Muscle layer of duodenum (tissue), 2 donors: Measurements from ENCODE around the gene PSMD5.

Experiments used
- H3K27ac ChIP-seq: one replicate; pipeline ENCODE4 v1.7.0; 2013; ENCODE audit warnings: mild to moderate bottlenecking, low read length
- H3K27me3 ChIP-seq: one replicate; pipeline ENCODE4 v1.7.0; 2013; ENCODE audit warnings: low read depth, mild to moderate bottlenecking, control low read depth, low read length
- H3K36me3 ChIP-seq, 2 donors: one replicate each; pipeline ENCODE4 v1.7.0; 2013; ENCODE audit warnings: low read length in 2 of 2, control low read depth in 1 of 2, mild to moderate bottlenecking in 1 of 2; ENCODE audit not compliant: insufficient read depth in 2 of 2, control insufficient read depth in 1 of 2
- H3K4me1 ChIP-seq, 2 donors: one replicate each; pipeline ENCODE4 v1.7.0; 2013; ENCODE audit warnings: low read length in 2 of 2, mild to moderate bottlenecking in 2 of 2, control low read depth in 1 of 2, moderate library complexity in 1 of 2; ENCODE audit not compliant: insufficient read depth in 2 of 2, control insufficient read depth in 1 of 2
- H3K4me3 ChIP-seq, 2 donors: one replicate each; pipeline ENCODE4 v1.7.0; 2013; ENCODE audit warnings: low read length in 2 of 2, low read depth in 1 of 2, mild to moderate bottlenecking in 1 of 2
- H3K9me3 ChIP-seq, 2 donors: one replicate each; pipeline ENCODE4 v1.7.0; 2013; ENCODE audit warnings: low read length in 2 of 2, control low read depth in 1 of 2, mild to moderate bottlenecking in 1 of 2; ENCODE audit not compliant: control insufficient read depth in 1 of 2
- donor health status: healthy.

The PSMD5 gene

DNA sequence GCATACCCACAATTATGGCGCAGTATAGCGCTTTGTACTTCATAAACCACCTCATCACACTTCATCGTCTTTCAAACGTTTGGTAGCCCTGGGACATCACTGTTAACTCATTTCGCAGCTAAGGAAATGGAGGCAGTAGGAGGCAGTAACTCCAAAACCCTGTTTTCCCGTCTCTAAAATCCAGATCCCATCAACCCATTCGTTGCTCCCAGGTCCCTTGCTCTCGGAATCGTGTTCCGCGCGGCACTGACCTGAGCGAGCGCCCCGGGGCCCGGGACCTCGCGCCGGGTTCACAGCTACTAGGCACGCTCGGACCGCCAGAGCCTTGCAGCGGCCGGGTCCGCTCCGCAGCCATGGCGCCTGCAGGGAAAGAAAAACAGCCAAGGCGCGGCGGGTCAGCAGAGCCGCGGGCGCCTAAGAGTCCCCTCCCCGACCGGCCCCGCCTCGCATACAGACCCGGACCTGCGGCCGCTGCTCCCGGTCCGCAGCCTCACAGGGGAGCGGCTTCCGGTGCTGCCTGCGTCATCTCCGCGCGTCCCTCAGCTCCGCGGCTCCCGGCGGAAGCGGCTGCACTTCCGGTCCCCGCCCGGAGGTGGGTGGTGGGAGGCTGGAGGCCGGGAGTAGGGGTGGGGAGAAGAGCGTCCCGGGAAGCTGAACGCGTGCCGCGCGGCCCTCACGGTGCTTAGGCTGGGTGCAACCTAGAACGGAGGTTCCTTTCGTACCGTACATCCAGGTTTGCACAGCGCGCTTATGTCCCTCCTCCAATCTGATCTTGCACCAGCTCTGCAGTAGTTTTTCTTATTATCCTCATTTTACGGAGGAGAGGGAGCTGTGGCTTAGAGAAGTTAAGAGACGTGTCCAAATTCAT, 49.6 kb downstream of the PSMD5 start, which contains the start of gene FBXW2:
TSS of gene FBXW2 (minus strand) at position 519 of the 868 bp plus-strand sequence. CDS start 5,158 bp downstream, outside the sequence.
- Histone ChIP-seq H3K9me3 (no peaks in the 10 kb centered on the region), H3K4me3 (peak within 1 kb of the TSS; percentile 90 to 100), H3K4me1 (peaks cover 15 to 19% of the 10 kb centered on the region in 2 donors), H3K27ac (peak within 1 kb of the TSS; percentile 97), H3K27me3 (no peaks in the 10 kb centered on the region), H3K36me3 (peaks cover 2 to 6% of the 10 kb centered on the region in 2 donors)

DNA sequence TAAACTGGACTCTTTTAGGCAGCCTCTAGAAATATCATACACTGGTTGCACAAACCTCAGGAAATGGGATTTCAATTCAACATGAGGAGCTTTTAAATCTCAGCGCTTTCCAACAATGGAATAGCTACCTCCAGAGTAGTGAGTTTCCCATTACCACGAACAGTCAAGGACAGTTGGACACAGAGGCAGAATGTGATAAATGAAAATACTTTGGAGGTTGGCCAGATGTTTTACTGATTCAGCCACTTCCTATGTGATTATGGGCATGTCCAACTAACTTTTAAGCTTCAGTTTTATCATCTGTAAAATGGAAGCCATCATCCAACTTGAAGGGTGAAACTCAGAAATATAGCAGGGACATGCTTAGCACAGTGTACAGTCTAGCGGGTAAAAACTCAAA, 51.6 kb downstream of the PSMD5 start:
- no peak overlapping the region for H3K4me3 ChIP-seq
- no peaks in the 10 kb centered on the region for H3K27me3 ChIP-seq
- H3K4me1 ChIP-seq = peaks cover 19 to 21% of the 10 kb centered on the region in 2 donors
- no peaks in the 10 kb centered on the region for H3K9me3 ChIP-seq
- peaks cover 8 to 17% of the 10 kb centered on the region in 2 donors for H3K36me3 ChIP-seq
- no peak overlapping the region for H3K27ac ChIP-seq

DNA sequence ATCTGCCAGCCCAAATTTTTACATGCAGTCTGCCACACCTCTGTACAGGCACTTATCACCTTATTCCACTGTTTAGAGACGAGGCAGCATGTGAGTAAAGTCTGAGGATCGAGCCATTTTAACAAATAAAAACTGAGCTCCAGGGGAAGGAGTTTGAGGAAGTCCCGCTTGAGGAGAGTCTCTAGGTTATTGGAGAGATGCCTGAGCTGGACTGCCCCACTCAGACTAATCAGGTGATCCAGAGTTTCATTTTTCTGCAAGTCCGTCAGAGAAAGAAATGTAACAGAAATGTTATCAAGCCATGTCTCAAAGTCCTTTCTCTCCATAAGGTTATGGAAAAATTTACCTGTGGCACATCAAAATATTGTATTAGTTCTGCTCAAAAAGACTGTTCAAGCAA, 54.8 kb downstream of the PSMD5 start:
- Histone ChIP-seq H3K9me3 (no peaks in the 10 kb centered on the region), H3K4me3 (no peak overlapping the region), H3K27me3 (no peaks in the 10 kb centered on the region), H3K4me1 (peaks cover 19 to 21% of the 10 kb centered on the region in 2 donors), H3K36me3 (peaks cover 8 to 20% of the 10 kb centered on the region in 2 donors), H3K27ac (no peak overlapping the region)

DNA sequence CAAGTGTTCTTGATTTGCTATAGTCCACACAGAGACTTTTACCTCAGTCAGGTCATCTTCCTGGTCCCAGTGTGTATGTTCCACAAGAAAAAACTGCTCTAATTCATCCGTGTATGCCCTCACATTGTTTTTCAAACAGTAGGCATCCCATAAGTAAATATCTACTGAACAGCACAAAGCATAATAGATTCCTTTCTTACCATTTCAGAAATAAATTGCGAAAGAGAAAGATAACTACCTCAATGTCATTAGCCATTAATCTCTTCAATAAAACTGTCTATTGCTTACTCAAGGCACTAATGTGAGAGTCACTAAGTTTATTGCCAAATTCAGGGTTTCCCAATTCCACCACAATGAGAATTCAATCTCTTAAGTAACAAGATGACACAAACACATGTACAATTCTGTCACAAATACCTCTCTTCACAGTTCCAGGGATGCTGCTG, 59.1 kb downstream of the PSMD5 start:
- H3K9me3 ChIP-seq = no peaks in the 10 kb centered on the region
- H3K27ac ChIP-seq = no peak overlapping the region
- no peak overlapping the region for H3K4me3 ChIP-seq
- H3K4me1 ChIP-seq = peaks cover 0 to 9% of the 10 kb centered on the region in 2 donors
- peaks cover 11 to 27% of the 10 kb centered on the region in 2 donors for H3K36me3 ChIP-seq
- H3K27me3 ChIP-seq = no peaks in the 10 kb centered on the region

DNA sequence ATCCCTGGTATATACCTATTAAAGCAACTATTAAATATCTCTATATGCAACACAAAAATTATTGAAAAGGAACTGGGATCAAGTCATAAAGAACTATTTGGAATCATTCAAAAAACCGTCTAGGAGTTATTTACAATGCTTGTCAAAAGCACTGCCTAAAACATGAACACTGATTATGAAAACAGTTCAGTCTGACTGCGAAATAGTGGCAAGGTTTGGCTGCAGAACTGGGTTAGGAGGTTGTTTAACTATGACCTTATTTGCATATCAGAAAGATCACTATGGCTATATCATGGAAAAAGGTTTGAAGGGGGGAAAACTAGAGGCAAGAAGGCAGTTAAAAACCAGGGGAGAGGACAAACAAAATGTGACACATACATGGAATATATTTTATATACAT, 61.5 kb downstream of the PSMD5 start:
- Histone ChIP-seq H3K9me3 (no peaks in the 10 kb centered on the region), H3K4me1 (no peaks in the 10 kb centered on the region), H3K27me3 (no peaks in the 10 kb centered on the region), H3K27ac (no peak overlapping the region), H3K36me3 (peaks cover 25 to 27% of the 10 kb centered on the region in 2 donors), H3K4me3 (no peak overlapping the region)

DNA sequence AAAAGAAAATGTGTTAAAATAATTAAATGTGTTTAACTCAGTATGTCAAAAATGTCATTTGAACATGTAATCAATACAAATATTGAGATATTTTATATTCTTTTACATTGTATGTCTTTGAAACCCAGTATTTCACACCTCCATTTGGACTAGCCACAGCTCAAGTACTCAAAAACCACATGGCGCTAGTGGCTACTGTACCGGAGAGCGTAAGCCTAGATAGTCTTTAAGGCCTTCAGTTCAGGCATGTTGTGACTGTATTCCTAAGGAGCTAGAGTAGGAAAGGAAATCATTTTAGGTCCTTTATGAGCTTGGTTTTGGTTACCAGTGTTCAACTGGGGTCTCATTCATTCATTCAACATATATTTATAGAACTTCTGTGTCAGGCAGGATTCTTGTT, 62.4 kb downstream of the PSMD5 start:
- Histone ChIP-seq H3K4me1 (no peaks in the 10 kb centered on the region), H3K36me3 (peaks cover 31 to 32% of the 10 kb centered on the region in 2 donors), H3K4me3 (no peak overlapping the region), H3K27ac (no peak overlapping the region), H3K9me3 (no peaks in the 10 kb centered on the region), H3K27me3 (no peaks in the 10 kb centered on the region)

DNA sequence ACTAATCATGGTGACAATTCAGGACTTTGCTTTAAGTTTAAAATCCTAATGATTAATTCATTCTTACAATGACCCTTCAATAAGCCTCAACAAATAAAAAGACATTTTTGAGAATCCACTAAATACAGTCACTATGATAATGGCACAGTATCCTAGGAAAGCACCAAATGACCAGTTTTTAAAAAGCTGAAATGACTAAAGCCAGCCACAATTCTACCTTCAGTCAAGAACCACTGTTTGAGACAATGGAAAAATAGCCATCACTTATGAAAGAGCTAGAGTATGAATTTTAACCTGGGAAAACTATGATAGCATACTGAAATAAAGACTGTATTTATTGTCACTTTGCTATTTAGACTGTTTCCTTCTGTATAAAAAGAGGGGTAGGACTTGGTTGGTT, 63.5 kb downstream of the PSMD5 start:
- Histone ChIP-seq H3K4me1 (no peaks in the 10 kb centered on the region), H3K9me3 (no peaks in the 10 kb centered on the region), H3K27ac (no peak overlapping the region), H3K4me3 (no peak overlapping the region), H3K27me3 (no peaks in the 10 kb centered on the region), H3K36me3 (peaks cover 35 to 36% of the 10 kb centered on the region in 2 donors)

DNA sequence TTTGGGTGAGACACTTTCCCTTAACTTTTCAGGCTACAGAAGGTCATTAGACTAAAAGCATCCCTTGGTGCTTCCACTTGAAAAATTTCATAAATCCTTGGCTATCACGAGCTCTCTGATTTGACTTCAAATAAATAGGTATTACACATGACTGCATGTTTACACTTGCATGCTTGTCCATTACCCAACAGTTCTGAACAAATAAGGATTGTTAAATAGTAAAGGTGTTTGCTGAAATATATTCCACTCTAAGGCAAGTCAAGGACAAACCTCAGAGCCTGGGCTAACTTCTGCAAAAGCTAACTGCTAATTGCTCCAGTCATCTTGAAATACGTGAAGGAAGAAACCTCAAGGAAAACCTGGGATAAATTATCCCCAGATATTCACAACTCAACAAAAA, 64.0 kb downstream of the PSMD5 start:
- H3K27ac ChIP-seq = no peak overlapping the region
- no peak overlapping the region for H3K4me3 ChIP-seq
- peaks cover 35 to 38% of the 10 kb centered on the region in 2 donors for H3K36me3 ChIP-seq
- no peaks in the 10 kb centered on the region for H3K4me1 ChIP-seq
- no peaks in the 10 kb centered on the region for H3K9me3 ChIP-seq
- no peaks in the 10 kb centered on the region for H3K27me3 ChIP-seq

DNA sequence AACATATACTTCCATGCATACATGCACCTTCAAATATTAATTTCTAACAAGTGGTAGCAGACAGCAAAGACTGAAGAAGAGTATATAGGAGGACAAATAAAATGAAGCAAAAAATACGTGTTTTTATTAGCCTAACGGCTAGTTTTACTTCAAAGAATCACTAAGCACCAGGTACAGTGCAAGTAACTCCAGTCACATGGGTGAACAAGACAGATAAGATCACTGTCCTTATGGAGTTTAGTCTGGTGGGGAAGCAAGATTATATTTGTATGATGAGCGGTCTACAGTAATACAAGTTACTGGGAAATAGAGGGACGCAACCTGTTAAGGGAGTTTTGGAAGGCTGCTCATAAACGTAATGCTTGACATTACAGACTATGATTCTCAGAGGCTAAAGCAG, 65.5 kb downstream of the PSMD5 start:
- Histone ChIP-seq H3K27me3 (no peaks in the 10 kb centered on the region), H3K9me3 (no peaks in the 10 kb centered on the region)

DNA sequence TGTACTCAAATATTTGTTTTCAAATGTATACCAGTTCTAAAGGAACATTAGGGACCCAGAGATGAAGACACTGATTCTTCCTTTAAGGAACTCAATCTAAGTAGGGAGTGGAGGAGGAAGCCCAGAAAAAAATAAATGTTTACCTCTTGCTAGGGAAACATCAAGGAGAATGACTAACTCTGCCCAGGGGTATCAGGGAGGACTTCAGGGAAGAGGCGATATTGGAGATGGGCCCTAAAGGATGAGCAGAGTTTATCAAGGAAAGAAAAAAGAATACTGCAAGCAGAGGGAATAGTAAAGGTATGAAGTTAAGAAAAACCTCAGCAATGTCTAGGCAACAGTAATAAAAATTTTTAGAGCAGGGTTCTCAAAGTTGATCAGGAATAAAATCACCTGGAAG, 65.9 kb downstream of the PSMD5 start:
- Histone ChIP-seq H3K36me3 (peaks cover 35 to 38% of the 10 kb centered on the region in 2 donors), H3K9me3 (no peaks in the 10 kb centered on the region), H3K4me3 (no peak overlapping the region), H3K27me3 (no peaks in the 10 kb centered on the region), H3K4me1 (no peaks in the 10 kb centered on the region), H3K27ac (no peak overlapping the region)

More for the DNA sequence above, 65.5 kb downstream of the PSMD5 start:
- Histone ChIP-seq H3K4me3 (no peak overlapping the region), H3K27ac (no peak overlapping the region), H3K36me3 (peaks cover 35 to 38% of the 10 kb centered on the region in 2 donors), H3K4me1 (no peaks in the 10 kb centered on the region)

DNA sequence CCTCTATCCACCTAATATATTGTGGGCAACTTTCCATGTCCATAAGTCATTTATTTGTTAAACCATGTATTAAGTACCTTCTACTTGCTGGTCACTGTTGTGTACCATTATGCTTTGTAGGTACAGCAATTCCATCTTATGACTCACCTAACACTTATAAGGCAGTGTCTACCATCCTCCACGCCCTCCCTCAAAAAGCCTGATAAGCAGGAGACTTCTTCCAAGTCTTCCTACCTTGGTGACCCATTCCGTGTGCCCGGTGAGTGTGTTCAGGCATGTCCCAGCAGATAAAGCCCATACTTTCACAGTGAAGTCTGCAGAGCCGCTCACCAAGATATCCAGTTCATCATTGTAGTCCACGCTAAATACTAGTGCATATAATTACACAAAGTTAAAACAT, 66.9 kb downstream of the PSMD5 start:
- H3K27me3 ChIP-seq = no peaks in the 10 kb centered on the region
- H3K27ac ChIP-seq = no peak overlapping the region
- H3K9me3 ChIP-seq = no peaks in the 10 kb centered on the region
- peaks cover 42 to 45% of the 10 kb centered on the region in 2 donors for H3K36me3 ChIP-seq
- H3K4me3 ChIP-seq = no peak overlapping the region
- no peaks in the 10 kb centered on the region for H3K4me1 ChIP-seq
